IMR-90 (cell line): ENCODE measurements around the gene DOCK2. TPM values are rescaled to one million over a fixed set of nuclear protein-coding genes. Genes with fewer than 3 reads are reported as not detected.

Experiments used
- ATAC-seq: fragments of 200-7000 bp; cut with Tn5 transposase; 2 replicates; pipeline ENCODE4 v1.9.1; 2020; ENCODE audit warnings: low read depth, mild to moderate bottlenecking, moderate library complexity
- BruUV-seq: library from RNA; stranded (reverse); fragments of 400-500 nt; replicated peaks from 2 replicates; lab custom pipeline; 2021; lab: Mats Ljungman, UMichigan
- CTCF ChIA-PET: fragments of 300-600 bp; formaldehyde crosslinking; extraction: SDS; loops from one replicate; lab custom pipeline; 2021; ENCODE audit warnings: antibody characterized with exemption; lab: Yijun Ruan, JAX
- POLR2A ChIA-PET: fragments of 300-600 bp; sonication (Branson Sonifier 250); formaldehyde crosslinking; loops from one replicate; lab custom pipeline; 2022; ENCODE audit warnings: antibody characterized with exemption; ENCODE audit not compliant: unreplicated experiment; lab: Charles Lee
- DNase-seq: peaks from one replicate; pipeline ENCODE4 v3.0.0; 2013
- H2AFZ ChIP-seq: replicated peaks from 2 replicates; pipeline ENCODE3; 2013; ENCODE audit warnings: low read length, mild to moderate bottlenecking; ENCODE audit not compliant: poor library complexity
- H2AK5ac ChIP-seq: 2 replicates; pipeline ENCODE4 v1.6.1; 2013; ENCODE audit warnings: low read depth, low read length, inconsistent platforms
- H2AK9ac ChIP-seq: replicated peaks from 2 replicates; pipeline ENCODE3; 2013; ENCODE audit warnings: mild to moderate bottlenecking, low read depth, low read length, moderate library complexity; ENCODE audit not compliant: poor library complexity
- H2BK120ac ChIP-seq: 2 replicates; pipeline ENCODE4 v1.6.1; 2013; ENCODE audit warnings: low read depth, low read length, inconsistent platforms
- H2BK15ac ChIP-seq: 3 replicates; pipeline ENCODE4 v1.6.1; 2013; ENCODE audit warnings: low read depth, low read length, inconsistent platforms
- H2BK20ac ChIP-seq: 2 replicates; pipeline ENCODE4 v1.6.1; 2013; ENCODE audit warnings: low read depth, mild to moderate bottlenecking, inconsistent platforms, low read length, moderate library complexity
- H2BK5ac ChIP-seq: 2 replicates; pipeline ENCODE4 v1.6.1; 2013; ENCODE audit warnings: mild to moderate bottlenecking, low read depth, low read length, inconsistent platforms; ENCODE audit not compliant: poor library complexity, severe bottlenecking
- H3K14ac ChIP-seq: replicated peaks from 2 replicates; pipeline ENCODE4 v1.6.1; 2013; ENCODE audit warnings: low read depth, low read length, inconsistent platforms
- H3K18ac ChIP-seq: 2 replicates; pipeline ENCODE4 v1.6.1; 2013; ENCODE audit warnings: low read depth, low read length, control low read depth
- H3K23ac ChIP-seq: 2 replicates; pipeline ENCODE4 v1.6.1; 2013; ENCODE audit warnings: low read depth, low read length, inconsistent platforms
- H3K27ac ChIP-seq: 2 replicates; pipeline ENCODE4 v1.5.1; 2013; ENCODE audit warnings: mild to moderate bottlenecking, control low read depth, low read length; ENCODE audit not compliant: insufficient read depth
- H3K27me3 ChIP-seq: 2 replicates; pipeline ENCODE4 v1.6.1; 2013; ENCODE audit warnings: low read length; ENCODE audit not compliant: control insufficient read depth, insufficient read depth
- H3K36me3 ChIP-seq: 2 replicates; pipeline ENCODE4 v1.6.1; 2013; ENCODE audit warnings: low read length, mixed read lengths; ENCODE audit not compliant: control insufficient read depth, insufficient read depth
- H3K4ac ChIP-seq: 2 replicates; pipeline ENCODE4 v1.6.1; 2013; ENCODE audit warnings: low read depth, low read length, inconsistent platforms
- H3K4me1 ChIP-seq: 2 replicates; pipeline ENCODE4 v1.6.1; 2013; ENCODE audit warnings: low read length, mixed read lengths; ENCODE audit not compliant: control insufficient read depth, insufficient read depth
- H3K4me2 ChIP-seq: 2 replicates; pipeline ENCODE4 v1.6.1; 2013; ENCODE audit warnings: low read depth, mild to moderate bottlenecking, control low read depth, low read length, moderate library complexity
- H3K4me3 ChIP-seq: 2 replicates; pipeline ENCODE4 v1.5.1; 2013; ENCODE audit warnings: low read depth, mild to moderate bottlenecking, control low read depth, low read length, moderate library complexity; ENCODE audit not compliant: insufficient read depth
- H3K56ac ChIP-seq: 2 replicates; pipeline ENCODE4 v1.6.1; 2013; ENCODE audit warnings: low read length, inconsistent platforms; ENCODE audit not compliant: insufficient read depth; ENCODE audit errors: extremely low read depth
- H3K79me1 ChIP-seq, 2 experiments: 2 replicates each; pipeline ENCODE4 v1.6.1; 2013; ENCODE audit warnings: low read length in 2 of 2, inconsistent platforms in 1 of 2, low read depth in 1 of 2
- H3K9ac ChIP-seq: 2 replicates; pipeline ENCODE4 v1.6.1; 2013; ENCODE audit warnings: low read depth, low read length, control low read depth
- H3K9me1 ChIP-seq: 2 replicates; pipeline ENCODE4 v1.6.1; 2013; ENCODE audit warnings: low read length, inconsistent platforms; ENCODE audit not compliant: insufficient read depth
- H3K9me3 ChIP-seq: 2 replicates; pipeline ENCODE4 v1.6.1; 2013; ENCODE audit warnings: low read length; ENCODE audit not compliant: control insufficient read depth, insufficient read depth
- H4K20me1 ChIP-seq: 2 replicates; pipeline ENCODE4 v1.6.1; 2013; ENCODE audit warnings: low read length, inconsistent platforms; ENCODE audit not compliant: insufficient read depth
- H4K5ac ChIP-seq: 2 replicates; pipeline ENCODE4 v1.6.1; 2013; ENCODE audit warnings: mild to moderate bottlenecking, low read depth, low read length, control low read depth
- H4K8ac ChIP-seq, 2 experiments: 2 replicates each; pipeline ENCODE4 v1.6.1; 2013; ENCODE audit warnings: low read depth in 2 of 2, low read length in 2 of 2, control low read depth in 1 of 2, inconsistent platforms in 1 of 2
- H4K91ac ChIP-seq: 2 replicates; pipeline ENCODE4 v1.6.1; 2013; ENCODE audit warnings: low read depth, low read length, inconsistent platforms; ENCODE audit not compliant: insufficient read depth
- BHLHE40 ChIP-seq: fragments of 150-350 bp; IDR thresholded peaks from 2 replicates; pipeline ENCODE4 v1.6.1; 2016; ENCODE audit warnings: mild to moderate bottlenecking, low read depth, low read length
- CEBPB ChIP-seq: IDR thresholded peaks from 2 replicates; pipeline ENCODE4 v1.6.1; 2012; ENCODE audit warnings: low read depth, low read length, improper control_type of control experiment
- CHD1 ChIP-seq: IDR thresholded peaks from 2 replicates; pipeline ENCODE4 v1.6.1; 2012; ENCODE audit warnings: low read depth, low read length, improper control_type of control experiment
- FOS ChIP-seq: fragments of 150-350 bp; IDR thresholded peaks from 2 replicates; pipeline ENCODE4 v1.6.1; 2016; ENCODE audit warnings: low read depth, low read length
- MAFK ChIP-seq: IDR thresholded peaks from 2 replicates; pipeline ENCODE4 v1.6.1; 2012; ENCODE audit warnings: low read depth, low read length, improper control_type of control experiment
- MAZ ChIP-seq: IDR thresholded peaks from 2 replicates; pipeline ENCODE4 v1.6.1; 2012; ENCODE audit warnings: low read depth, mild to moderate bottlenecking, low read length, improper control_type of control experiment, moderate library complexity, borderline replicate concordance
- MXI1 ChIP-seq: IDR thresholded peaks from 2 replicates; pipeline ENCODE4 v1.6.1; 2012; ENCODE audit warnings: low read depth, mild to moderate bottlenecking, low read length, moderate library complexity, borderline replicate concordance
- POLR2A ChIP-seq: IDR thresholded peaks from 2 replicates; pipeline ENCODE4 v1.6.1; 2012; ENCODE audit warnings: mild to moderate bottlenecking, low read depth, low read length
- RAD21 ChIP-seq: IDR thresholded peaks from 2 replicates; pipeline ENCODE4 v1.6.1; 2012; ENCODE audit warnings: low read length, improper control_type of control experiment
- RCOR1 ChIP-seq: IDR thresholded peaks from 2 replicates; pipeline ENCODE4 v1.6.1; 2012; ENCODE audit warnings: mild to moderate bottlenecking, low read length, improper control_type of control experiment; ENCODE audit not compliant: insufficient replicate concordance
- RFX5 ChIP-seq: IDR thresholded peaks from 2 replicates; pipeline ENCODE4 v1.8.0; 2012; ENCODE audit warnings: low read depth, mild to moderate bottlenecking, low read length, moderate library complexity
- SMC3 ChIP-seq: fragments of 150-350 bp; IDR thresholded peaks from 2 replicates; pipeline ENCODE4 v1.6.1; 2016; ENCODE audit warnings: low read depth, mild to moderate bottlenecking, antibody characterized with exemption, low read length, moderate library complexity
- USF2 ChIP-seq: fragments of 150-350 bp; IDR thresholded peaks from 2 replicates; pipeline ENCODE4 v1.6.1; 2017; ENCODE audit warnings: mild to moderate bottlenecking, antibody characterized with exemption, low read length, low read depth
- WGBS, 2 experiments: methylation state at CpG; one replicate each; pipeline versions ENCODE4 v1.1.5 to v1.1.7; 2013; ENCODE audit warnings: missing lambda C conversion rate in 2 of 2; ENCODE audit not compliant: insufficient read length in 1 of 2; ENCODE audit errors: extremely low coverage in 2 of 2; 5-methylcytosine and 5-hydroxymethylcytosine counted together
- dilution Hi-C: fragments of 300-500 bp; cut with HindIII; formaldehyde crosslinking; loops from one replicate; pipeline ENCODE4 v1.14.3; 2018; ENCODE audit warnings: low sequenced_read_pairs; ENCODE audit not compliant: unreplicated experiment
- in situ Hi-C: fragments of 300-500 bp; cut with MboI; formaldehyde crosslinking; loops from 3 replicates; pipeline ENCODE4 v1.14.3; 2019; ENCODE audit warnings: low sequenced_read_pairs, inconsistent platforms, mixed read lengths
- intact Hi-C: fragments of 100-400 bp; cut with micrococcal nuclease; formaldehyde crosslinking; loops from 2 replicates; pipeline ENCODE4 v1.10.0; 2022
- polyA plus RNA-seq, 3 experiments: library from polyadenylated mRNA; depleted of rRNA; stranded (reverse); fragments of >200 nt; gene quantifications; 2 replicates each; pipeline ENCODE4 v1.2.3, GENCODE V29; 2012; ENCODE audit warnings: low replicate concordance in 1 of 3
- total RNA-seq: library from RNA; depleted of rRNA; stranded (reverse); fragments of >200 nt; gene quantifications from 2 replicates; pipeline ENCODE4 v1.2.3, GENCODE V29; 2012
- TF ChIP-seq, protein P1 (sequence below): fragments of 150-350 bp; IDR thresholded peaks from 2 replicates; pipeline ENCODE4 v1.6.1; 2016; ENCODE audit warnings: low read depth, mild to moderate bottlenecking, low read length, moderate library complexity, borderline replicate concordance
- TF ChIP-seq, protein P2 (sequence below): conservative IDR thresholded peaks from 2 replicates; pipeline ENCODE4 v1.5.1; 2012; ENCODE audit warnings: mild to moderate bottlenecking, low read depth, low read length, improper control_type of control experiment

Gene DOCK2
- total and polyA plus RNA-seq, 2 of the 4 experiments (the other 2 are of a cell fraction): 0.72 to 3.0 TPM

GRCh38 chr5:169723103-169723831 lies 86.2 kb downstream of the DOCK2 start:
- intact Hi-C loops: no loop called here
- in situ Hi-C loops: no loop called here
- Histone ChIP-seq H4K91ac (no peak overlapping the region), H4K5ac (no peak overlapping the region; the same call in 1 of the 2 replicates), H2BK15ac (no peak overlapping the region), H3K56ac (no peak overlapping the region), H3K23ac (no peak overlapping the region), H3K4ac (no peak overlapping the region), H3K4me3 (no peak overlapping the region), H2BK120ac (no peak overlapping the region), H2BK20ac (no peak overlapping the region), H3K36me3 (no peaks in the 10 kb centered on the region), H3K14ac (no peak overlapping the region), H3K4me1 (peaks cover 4% of the 10 kb centered on the region), H3K27ac (no peak overlapping the region), H2BK5ac (no peak overlapping the region), H2AFZ (no peak overlapping the region), H3K4me2 (no peak overlapping the region), H3K9ac (no peak overlapping the region), H2AK9ac (no peak overlapping the region), H3K9me3 (no peaks in the 10 kb centered on the region; the same call in 1 of the 2 replicates), H3K27me3 (no peaks in the 10 kb centered on the region), H3K9me1 (peaks cover 2% of the 10 kb centered on the region; the same call in 1 of the 2 replicates), H3K18ac (no peak overlapping the region), H2AK5ac (no peak overlapping the region), H4K20me1 (no peaks in the 10 kb centered on the region; the same call in 1 of the 2 replicates), H3K79me1 (no peaks in the 10 kb centered on the region), H4K8ac (no peak overlapping the region)
- ChIA-PET POLR2A (interaction anchor here (0.7 kb wide), 1 partner anchor 52 kb away, joined by 4 read pairs; no protein-coding TSS in a partner anchor), CTCF (interaction anchor here (1.0 kb wide), 1 partner anchor 257 kb away, joined by 5 read pairs; the partner anchor contains the start of gene INSYN2B)
- dilution Hi-C loops: no loop called here
- BruUV-seq: no TSS peak
- no peak for ATAC-seq
- WGBS, 2 experiments: 80% methylated on average over 2 of the region's 3 CpGs; no CpG with 5 or more reads in 1 of the 2 experiments
- no peak for DNase-seq
- no peak for TF ChIP-seq RCOR1
- no peak for TF ChIP-seq MAFK
- no peak for TF ChIP-seq POLR2A
- TF ChIP-seq, protein P1, sequence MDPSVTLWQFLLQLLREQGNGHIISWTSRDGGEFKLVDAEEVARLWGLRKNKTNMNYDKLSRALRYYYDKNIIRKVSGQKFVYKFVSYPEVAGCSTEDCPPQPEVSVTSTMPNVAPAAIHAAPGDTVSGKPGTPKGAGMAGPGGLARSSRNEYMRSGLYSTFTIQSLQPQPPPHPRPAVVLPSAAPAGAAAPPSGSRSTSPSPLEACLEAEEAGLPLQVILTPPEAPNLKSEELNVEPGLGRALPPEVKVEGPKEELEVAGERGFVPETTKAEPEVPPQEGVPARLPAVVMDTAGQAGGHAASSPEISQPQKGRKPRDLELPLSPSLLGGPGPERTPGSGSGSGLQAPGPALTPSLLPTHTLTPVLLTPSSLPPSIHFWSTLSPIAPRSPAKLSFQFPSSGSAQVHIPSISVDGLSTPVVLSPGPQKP: no peak
- TF ChIP-seq CHD1: no peak
- no peak for TF ChIP-seq RFX5
- no peak for TF ChIP-seq RAD21
- TF ChIP-seq BHLHE40: no peak
- no peak for TF ChIP-seq MXI1
- no peak for TF ChIP-seq FOS
- no peak for TF ChIP-seq SMC3
- TF ChIP-seq USF2: no peak
- TF ChIP-seq, protein P2, sequence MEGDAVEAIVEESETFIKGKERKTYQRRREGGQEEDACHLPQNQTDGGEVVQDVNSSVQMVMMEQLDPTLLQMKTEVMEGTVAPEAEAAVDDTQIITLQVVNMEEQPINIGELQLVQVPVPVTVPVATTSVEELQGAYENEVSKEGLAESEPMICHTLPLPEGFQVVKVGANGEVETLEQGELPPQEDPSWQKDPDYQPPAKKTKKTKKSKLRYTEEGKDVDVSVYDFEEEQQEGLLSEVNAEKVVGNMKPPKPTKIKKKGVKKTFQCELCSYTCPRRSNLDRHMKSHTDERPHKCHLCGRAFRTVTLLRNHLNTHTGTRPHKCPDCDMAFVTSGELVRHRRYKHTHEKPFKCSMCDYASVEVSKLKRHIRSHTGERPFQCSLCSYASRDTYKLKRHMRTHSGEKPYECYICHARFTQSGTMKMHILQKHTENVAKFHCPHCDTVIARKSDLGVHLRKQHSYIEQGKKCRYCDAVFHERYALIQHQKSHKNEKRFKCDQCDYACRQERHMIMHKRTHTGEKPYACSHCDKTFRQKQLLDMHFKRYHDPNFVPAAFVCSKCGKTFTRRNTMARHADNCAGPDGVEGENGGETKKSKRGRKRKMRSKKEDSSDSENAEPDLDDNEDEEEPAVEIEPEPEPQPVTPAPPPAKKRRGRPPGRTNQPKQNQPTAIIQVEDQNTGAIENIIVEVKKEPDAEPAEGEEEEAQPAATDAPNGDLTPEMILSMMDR: no peak
- TF ChIP-seq MAZ: no peak
- TF ChIP-seq CEBPB: no peak
